ENCODE data around the gene AGPAT1.
A peak's percentile ranks its signal among the peaks of the same experiment; 100 is the strongest.

DNA sequence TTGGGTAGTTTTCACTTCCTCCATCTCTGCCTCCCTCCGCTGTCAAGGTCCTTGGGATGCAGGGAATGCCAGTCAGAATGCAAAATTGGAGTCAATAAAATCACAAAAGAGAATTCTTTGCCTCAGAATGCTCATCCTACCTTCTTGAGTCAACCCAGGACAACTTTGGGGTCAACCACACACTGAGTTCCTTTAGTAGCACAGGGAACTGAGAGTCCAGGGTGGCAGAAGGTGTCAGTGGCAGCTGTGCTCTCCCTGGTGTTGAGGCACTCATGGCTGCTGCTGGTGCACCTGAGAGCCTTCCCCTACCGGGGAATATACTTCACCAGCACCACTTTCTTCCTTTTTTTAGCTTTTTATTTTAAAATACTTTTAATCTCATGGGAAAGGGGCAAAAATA is 48.8 kb upstream of the AGPAT1 start:
- TF ChIP-seq, protein P1, sequence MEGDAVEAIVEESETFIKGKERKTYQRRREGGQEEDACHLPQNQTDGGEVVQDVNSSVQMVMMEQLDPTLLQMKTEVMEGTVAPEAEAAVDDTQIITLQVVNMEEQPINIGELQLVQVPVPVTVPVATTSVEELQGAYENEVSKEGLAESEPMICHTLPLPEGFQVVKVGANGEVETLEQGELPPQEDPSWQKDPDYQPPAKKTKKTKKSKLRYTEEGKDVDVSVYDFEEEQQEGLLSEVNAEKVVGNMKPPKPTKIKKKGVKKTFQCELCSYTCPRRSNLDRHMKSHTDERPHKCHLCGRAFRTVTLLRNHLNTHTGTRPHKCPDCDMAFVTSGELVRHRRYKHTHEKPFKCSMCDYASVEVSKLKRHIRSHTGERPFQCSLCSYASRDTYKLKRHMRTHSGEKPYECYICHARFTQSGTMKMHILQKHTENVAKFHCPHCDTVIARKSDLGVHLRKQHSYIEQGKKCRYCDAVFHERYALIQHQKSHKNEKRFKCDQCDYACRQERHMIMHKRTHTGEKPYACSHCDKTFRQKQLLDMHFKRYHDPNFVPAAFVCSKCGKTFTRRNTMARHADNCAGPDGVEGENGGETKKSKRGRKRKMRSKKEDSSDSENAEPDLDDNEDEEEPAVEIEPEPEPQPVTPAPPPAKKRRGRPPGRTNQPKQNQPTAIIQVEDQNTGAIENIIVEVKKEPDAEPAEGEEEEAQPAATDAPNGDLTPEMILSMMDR (conservative IDR thresholded peaks at IDR 0.05; ENCODE audit: low read length), result 0 out of 2 replicates have a peak, but pooled peaks have one; percentile 14
- TF ChIP-seq EZH2phosphoT487 (IDR thresholded peaks at IDR 0.05; ENCODE audit: borderline replicate concordance, low read depth, low read length), result no peak
